ENCODE results near the gene ATP10A. TPM values are rescaled to one million over a fixed set of nuclear protein-coding genes. Genes with fewer than 3 reads are reported as not detected.

Gene ATP10A
- total and polyA plus RNA-seq, 2 donors from 2014 or later = 4.0 to 6.8 TPM

DNA sequence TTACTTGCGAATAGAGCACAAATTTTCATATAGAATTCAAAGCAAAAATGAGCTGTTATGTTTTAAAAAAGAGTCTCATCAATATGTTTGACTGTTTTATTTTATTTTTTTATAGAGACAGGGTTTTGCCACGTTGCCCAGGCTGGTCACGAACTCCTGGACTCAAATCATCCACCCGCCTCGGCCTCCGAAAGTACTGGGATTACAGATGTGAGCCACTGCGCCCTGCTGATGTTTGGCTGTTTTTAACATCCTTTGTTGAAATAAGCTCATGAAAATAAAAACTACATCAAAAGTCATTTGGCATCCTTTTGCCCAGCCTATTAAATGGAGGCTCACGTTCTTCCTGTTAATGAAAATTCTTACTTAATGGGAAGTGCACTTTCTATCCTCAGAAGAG lies 154.7 kb downstream of the ATP10A start:
- Histone ChIP-seq H3K27me3 (ENCODE audit: control insufficient read depth, insufficient read depth, low read length) (no peaks in the 10 kb centered on the region), H3K27ac (ENCODE audit: low read depth in 2 of 2, low read length in 2 of 2) (no peak overlapping the region), H3K9ac (ENCODE audit: low read length in 3 of 3) (no peak overlapping the region), H3K4me3 (ENCODE audit: low read length in 3 of 3) (no peak overlapping the region), H3K36me3 (ENCODE audit: control insufficient read depth in 2 of 3, insufficient read depth in 3 of 3, low read length in 3 of 3) (no peaks in the 10 kb centered on the region), H3K9me3 (ENCODE audit: control insufficient read depth in 2 of 3, insufficient read depth in 1 of 3, low read length in 3 of 3) (no peaks in the 10 kb centered on the region), H3K4me1 (ENCODE audit: control insufficient read depth in 2 of 3, insufficient read depth in 2 of 3, low read depth in 1 of 3, low read length in 3 of 3) (no peaks in the 10 kb centered on the region)
- FAIRE-seq (no peak), DNase-seq (no peak)
- TF ChIP-seq CTCF (IDR thresholded peaks at IDR 0.05; ENCODE audit: borderline replicate concordance, extremely low read depth, insufficient read depth) = no peak
- intact Hi-C loops (cut with DNase I) = no loop called here

DNA sequence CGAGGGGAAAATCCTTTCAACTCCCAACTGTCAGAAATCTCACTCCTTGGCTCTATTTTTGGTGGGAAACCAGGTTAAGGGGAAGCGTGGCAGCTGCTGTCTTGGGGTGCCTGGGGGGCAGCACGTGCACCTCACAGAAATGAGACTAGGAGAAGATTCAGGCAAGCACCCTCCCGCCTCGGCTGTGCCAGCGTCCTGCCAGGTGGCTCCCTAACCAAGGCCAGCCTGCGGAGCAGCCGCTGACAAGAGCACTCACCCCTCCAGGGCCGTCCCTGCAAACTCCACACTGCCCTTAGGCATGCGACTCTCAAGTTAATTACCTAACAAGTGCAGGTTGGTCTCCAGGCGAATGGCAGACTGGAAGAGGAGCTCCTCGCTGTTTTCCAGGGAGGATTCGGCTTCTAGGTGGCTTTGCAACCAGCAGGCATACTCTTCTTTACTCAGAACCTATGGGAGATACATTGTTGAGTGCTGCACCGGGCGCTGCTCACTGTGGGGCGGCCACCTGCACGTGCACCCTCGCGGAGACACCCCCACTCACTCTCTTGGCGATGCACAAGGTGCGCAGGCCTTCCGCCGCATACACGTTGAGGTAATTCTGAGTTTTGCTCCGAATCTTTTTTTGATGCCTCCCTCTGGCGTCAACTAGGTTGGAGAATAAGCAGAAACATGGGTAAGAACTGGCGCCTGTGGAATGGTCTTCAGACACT lies 155.3 kb downstream of the ATP10A start:
- no peaks in the 10 kb centered on the region for H3K27me3 ChIP-seq (ENCODE audit: control insufficient read depth, insufficient read depth, low read length)
- intact Hi-C loops (cut with DNase I) = no loop called here
- H3K4me1 ChIP-seq (ENCODE audit: control insufficient read depth in 2 of 3, insufficient read depth in 2 of 3, low read depth in 1 of 3, low read length in 3 of 3) = no peaks in the 10 kb centered on the region
- no peak for TF ChIP-seq CTCF (IDR thresholded peaks at IDR 0.05; ENCODE audit: borderline replicate concordance, extremely low read depth, insufficient read depth)
- H3K4me3 ChIP-seq (ENCODE audit: low read length in 3 of 3) = no peak overlapping the region
- FAIRE-seq (no peak), DNase-seq (no peak)
- no peak overlapping the region for H3K27ac ChIP-seq (ENCODE audit: low read depth in 2 of 2, low read length in 2 of 2)
- H3K36me3 ChIP-seq (ENCODE audit: control insufficient read depth in 2 of 3, insufficient read depth in 3 of 3, low read length in 3 of 3) = no peaks in the 10 kb centered on the region
- H3K9me3 ChIP-seq (ENCODE audit: control insufficient read depth in 2 of 3, insufficient read depth in 1 of 3, low read length in 3 of 3) = no peaks in the 10 kb centered on the region
- H3K9ac ChIP-seq (ENCODE audit: low read length in 3 of 3) = no peak overlapping the region

DNA sequence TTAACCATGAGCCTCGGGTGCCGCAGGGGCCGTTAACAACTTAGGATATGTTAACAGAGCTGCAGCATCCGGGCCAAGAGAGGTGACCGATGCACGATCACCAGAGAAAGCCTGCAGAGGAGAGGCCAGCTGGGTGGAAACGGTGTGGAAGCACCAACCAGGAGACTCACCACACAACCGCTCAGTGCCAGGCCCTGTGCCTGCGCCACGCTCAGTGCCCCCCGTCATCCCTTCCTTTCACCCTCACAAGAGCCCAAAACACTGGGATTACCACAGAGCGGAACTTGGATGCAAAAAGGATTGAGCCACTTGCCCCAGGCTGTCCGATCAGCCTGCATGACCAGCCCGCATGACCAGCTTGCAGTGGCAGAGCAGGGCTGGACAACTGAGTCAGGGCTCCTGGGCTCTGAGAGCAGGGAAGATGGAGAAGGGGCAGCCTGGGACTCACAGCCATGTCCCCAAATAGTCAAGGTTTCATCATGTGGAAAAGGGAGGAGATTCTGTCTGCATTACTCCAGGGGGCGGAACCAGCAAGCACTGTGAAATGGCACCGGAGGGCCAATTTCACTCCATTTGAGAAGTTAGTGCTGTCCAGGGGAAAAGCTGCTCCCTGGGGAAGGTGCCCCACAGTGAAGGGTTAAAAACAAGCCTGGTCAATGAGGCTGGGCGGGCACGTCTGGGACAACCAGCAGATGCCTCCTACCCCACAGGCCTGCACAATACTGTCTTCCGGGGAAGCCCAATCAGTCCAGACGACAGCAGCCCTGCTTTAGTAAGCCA lies 156.8 kb downstream of the ATP10A start:
- Histone ChIP-seq H3K4me3 (ENCODE audit: low read length in 3 of 3) (no peak overlapping the region), H3K36me3 (ENCODE audit: control insufficient read depth in 2 of 3, insufficient read depth in 3 of 3, low read length in 3 of 3) (no peaks in the 10 kb centered on the region), H3K27ac (ENCODE audit: low read depth in 2 of 2, low read length in 2 of 2) (no peak overlapping the region), H3K4me1 (ENCODE audit: control insufficient read depth in 2 of 3, insufficient read depth in 2 of 3, low read depth in 1 of 3, low read length in 3 of 3) (no peaks in the 10 kb centered on the region), H3K27me3 (ENCODE audit: control insufficient read depth, insufficient read depth, low read length) (no peaks in the 10 kb centered on the region), H3K9me3 (ENCODE audit: control insufficient read depth in 2 of 3, insufficient read depth in 1 of 3, low read length in 3 of 3) (no peaks in the 10 kb centered on the region), H3K9ac (ENCODE audit: low read length in 3 of 3) (no peak overlapping the region)
- DNase-seq (no peak), FAIRE-seq (no peak)
- intact Hi-C loops (cut with DNase I) = no loop called here
- no peak for TF ChIP-seq CTCF (IDR thresholded peaks at IDR 0.05; ENCODE audit: borderline replicate concordance, extremely low read depth, insufficient read depth)
